ENCODE results near the gene ARL4C.

Gene ARL4C

DNA sequence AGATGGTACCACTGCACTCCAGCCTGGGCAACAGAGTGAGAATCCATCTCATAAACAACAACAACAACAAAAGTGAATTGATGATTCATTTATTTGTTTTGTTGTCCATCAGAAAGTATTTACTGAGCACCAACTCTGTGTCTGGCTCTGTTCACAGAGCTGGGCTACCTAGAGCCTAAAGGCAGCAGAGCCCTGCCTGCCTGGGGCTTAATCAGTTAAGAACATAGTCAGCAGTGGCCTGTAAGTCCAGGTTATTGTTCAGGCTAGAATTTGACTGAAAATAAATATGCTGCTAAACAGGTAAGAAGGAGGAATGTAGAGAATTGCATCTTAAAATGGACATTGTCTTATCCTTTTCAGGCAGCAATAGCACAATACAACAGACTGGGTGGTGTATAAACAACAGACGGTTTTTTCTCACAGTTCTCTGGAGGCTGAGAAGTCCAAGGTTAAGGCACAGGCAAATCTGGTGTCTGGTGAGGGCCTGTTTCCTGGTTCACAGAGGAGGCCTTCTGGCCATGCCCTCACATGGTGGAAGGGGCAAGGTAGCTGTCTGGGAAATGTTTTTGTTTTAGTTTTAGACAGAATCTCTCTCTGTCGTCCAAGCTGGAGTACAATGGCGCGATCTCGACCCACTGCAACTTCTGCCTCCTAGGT, 22.2 kb upstream of the ARL4C start:
- Histone ChIP-seq H3K4me2 (ENCODE audit: low read length) (no peak overlapping the region), H3K27me3 (ENCODE audit: insufficient read depth, low read length, poor library complexity) (no peaks in the 10 kb centered on the region), H3K18ac (ENCODE audit: low read length) (no peak overlapping the region), H3K56ac (ENCODE audit: low read length) (no peak overlapping the region), H3K4me3 (ENCODE audit: low read length) (no peak overlapping the region), H2BK5ac (ENCODE audit: low read length) (no peak overlapping the region), H3K23ac (ENCODE audit: low read length) (no peak overlapping the region), H2BK15ac (replicated peaks; ENCODE audit: low read depth) (no peak overlapping the region), H3K9ac (ENCODE audit: low read length) (no peak overlapping the region), H3K4ac (ENCODE audit: low read depth, low read length) (no peak overlapping the region), H3K27ac (ENCODE audit: low read depth, low read length) (no peak overlapping the region), H4K8ac (ENCODE audit: low read depth, low read length) (no peak overlapping the region), H3K4me1 (ENCODE audit: control insufficient read depth, low read depth, low read length) (no peaks in the 10 kb centered on the region), H3K79me1 (ENCODE audit: low read length) (no peaks in the 10 kb centered on the region), H2BK120ac (ENCODE audit: low read depth, low read length) (no peak overlapping the region), H3K79me2 (ENCODE audit: control insufficient read depth, insufficient read depth, low read length) (no peaks in the 10 kb centered on the region), H2AK5ac (ENCODE audit: low read length) (no peak overlapping the region), H4K5ac (ENCODE audit: low read length) (no peak overlapping the region), H3K36me3 (ENCODE audit: control insufficient read depth, insufficient read depth, low read length) (no peaks in the 10 kb centered on the region)
- DNase-seq = no peak
- WGBS (ENCODE audit: extremely low coverage, insufficient coverage, low lambda C conversion rate) = no CpG with 5 or more reads among the region's 5 CpGs

DNA sequence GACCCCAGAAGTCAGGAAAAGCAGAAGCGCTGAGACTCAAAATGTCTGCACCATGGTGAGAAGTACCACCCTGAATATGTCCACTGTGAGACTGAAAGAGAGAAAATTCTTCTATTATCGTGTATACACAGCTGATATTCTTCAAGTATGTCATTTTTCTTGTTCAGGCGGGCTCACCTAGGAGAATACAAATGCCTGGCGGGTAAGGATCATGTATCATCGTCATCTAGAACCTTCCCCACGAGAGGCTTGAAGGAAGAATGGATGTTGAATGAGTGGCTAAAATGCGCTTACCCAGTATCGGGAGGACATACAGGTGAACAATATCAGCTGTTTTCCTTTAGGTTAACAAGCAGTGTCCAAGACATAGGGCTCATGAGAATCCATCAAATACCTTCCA, 21.1 kb upstream of the ARL4C start:
- Histone ChIP-seq H4K5ac (ENCODE audit: low read length) (no peak overlapping the region), H3K9ac (ENCODE audit: low read length) (no peak overlapping the region), H3K4me2 (ENCODE audit: low read length) (no peak overlapping the region), H2BK15ac (replicated peaks; ENCODE audit: low read depth) (no peak overlapping the region), H2BK120ac (ENCODE audit: low read depth, low read length) (no peak overlapping the region), H3K18ac (ENCODE audit: low read length) (no peak overlapping the region), H3K27me3 (ENCODE audit: insufficient read depth, low read length, poor library complexity) (no peaks in the 10 kb centered on the region), H3K23ac (ENCODE audit: low read length) (no peak overlapping the region), H3K4me1 (ENCODE audit: control insufficient read depth, low read depth, low read length) (no peaks in the 10 kb centered on the region), H2BK5ac (ENCODE audit: low read length) (no peak overlapping the region), H3K79me1 (ENCODE audit: low read length) (no peaks in the 10 kb centered on the region), H4K8ac (ENCODE audit: low read depth, low read length) (no peak overlapping the region), H3K79me2 (ENCODE audit: control insufficient read depth, insufficient read depth, low read length) (no peaks in the 10 kb centered on the region), H3K36me3 (ENCODE audit: control insufficient read depth, insufficient read depth, low read length) (no peaks in the 10 kb centered on the region), H2AK5ac (ENCODE audit: low read length) (no peak overlapping the region), H3K4ac (ENCODE audit: low read depth, low read length) (no peak overlapping the region), H3K27ac (ENCODE audit: low read depth, low read length) (no peak overlapping the region), H3K56ac (ENCODE audit: low read length) (no peak overlapping the region), H3K4me3 (ENCODE audit: low read length) (no peak overlapping the region)
- DNase-seq = no peak
- no CpG with 5 or more reads among the region's 8 CpGs for WGBS (ENCODE audit: extremely low coverage, insufficient coverage, low lambda C conversion rate)

DNA sequence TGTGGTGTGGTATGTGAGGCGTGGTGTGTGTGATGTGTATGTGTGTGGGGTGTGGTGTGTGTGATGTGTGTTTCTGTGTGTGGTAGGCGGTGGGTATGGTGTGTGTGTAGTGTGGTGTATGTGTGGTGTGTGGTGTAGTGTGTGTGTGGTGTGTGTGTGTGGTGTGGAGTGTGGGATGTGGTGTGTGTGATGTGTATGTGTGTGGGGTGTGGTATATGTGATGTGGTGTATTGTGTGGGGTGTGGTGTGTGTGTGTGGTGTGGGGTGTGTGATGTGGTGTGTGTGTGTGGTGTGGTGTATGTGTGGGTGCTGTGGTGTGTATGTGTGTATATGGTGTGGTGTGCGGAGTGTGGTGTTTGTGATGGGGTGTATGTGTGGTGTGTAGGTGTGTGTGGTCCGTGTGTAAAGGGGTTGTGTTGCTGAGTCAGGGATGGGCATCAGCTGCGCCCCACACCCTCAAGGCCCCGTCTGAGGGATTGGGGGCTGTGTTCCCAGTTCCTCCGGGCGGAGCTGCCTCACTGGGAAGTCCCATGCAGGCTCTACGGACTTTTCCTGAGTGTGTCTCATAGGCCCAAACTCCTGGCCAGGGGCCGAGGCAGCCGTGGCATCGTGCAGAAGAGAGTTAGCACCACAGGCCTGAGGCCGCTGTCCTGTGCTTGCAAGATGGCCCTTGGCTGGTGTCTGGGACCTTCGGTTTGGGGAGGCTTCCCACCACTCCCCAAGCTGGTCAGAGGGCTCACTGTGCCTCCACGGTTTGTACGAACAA, 18.2 kb upstream of the ARL4C start:
- no peaks in the 10 kb centered on the region for H3K4me1 ChIP-seq (ENCODE audit: control insufficient read depth, low read depth, low read length)
- no peaks in the 10 kb centered on the region for H3K79me1 ChIP-seq (ENCODE audit: low read length)
- H3K27ac ChIP-seq (ENCODE audit: low read depth, low read length) = no peak overlapping the region
- H2AK5ac ChIP-seq (ENCODE audit: low read length) = no peak overlapping the region
- no peak overlapping the region for H4K8ac ChIP-seq (ENCODE audit: low read depth, low read length)
- no peaks in the 10 kb centered on the region for H3K79me2 ChIP-seq (ENCODE audit: control insufficient read depth, insufficient read depth, low read length)
- no peak overlapping the region for H3K4me2 ChIP-seq (ENCODE audit: low read length)
- H3K4me3 ChIP-seq (ENCODE audit: low read length) = no peak overlapping the region
- H2BK120ac ChIP-seq (ENCODE audit: low read depth, low read length) = no peak overlapping the region
- DNase-seq = peak; percentile 19
- 100% methylated on average over 3 of the region's 16 CpGs for WGBS (ENCODE audit: extremely low coverage, insufficient coverage, low lambda C conversion rate)
- no peak overlapping the region for H2BK5ac ChIP-seq (ENCODE audit: low read length)
- no peak overlapping the region for H3K18ac ChIP-seq (ENCODE audit: low read length)
- H2BK15ac ChIP-seq (replicated peaks; ENCODE audit: low read depth) = no peak overlapping the region
- no peak overlapping the region for H3K23ac ChIP-seq (ENCODE audit: low read length)
- no peak overlapping the region for H3K4ac ChIP-seq (ENCODE audit: low read depth, low read length)
- H3K36me3 ChIP-seq (ENCODE audit: control insufficient read depth, insufficient read depth, low read length) = no peaks in the 10 kb centered on the region
- H3K27me3 ChIP-seq (ENCODE audit: insufficient read depth, low read length, poor library complexity) = no peaks in the 10 kb centered on the region
- H4K5ac ChIP-seq (ENCODE audit: low read length) = no peak overlapping the region
- no peak overlapping the region for H3K56ac ChIP-seq (ENCODE audit: low read length)
- no peak overlapping the region for H3K9ac ChIP-seq (ENCODE audit: low read length)

GRCh38 chr2:234514099-234514498, 17.2 kb upstream of the ARL4C start:
- Histone ChIP-seq H3K27me3 (ENCODE audit: insufficient read depth, low read length, poor library complexity) (no peaks in the 10 kb centered on the region), H3K56ac (ENCODE audit: low read length) (no peak overlapping the region), H3K79me2 (ENCODE audit: control insufficient read depth, insufficient read depth, low read length) (no peaks in the 10 kb centered on the region), H3K23ac (ENCODE audit: low read length) (no peak overlapping the region), H3K36me3 (ENCODE audit: control insufficient read depth, insufficient read depth, low read length) (no peaks in the 10 kb centered on the region), H2AK5ac (ENCODE audit: low read length) (no peak overlapping the region), H3K4me2 (ENCODE audit: low read length) (no peak overlapping the region), H2BK120ac (ENCODE audit: low read depth, low read length) (no peak overlapping the region), H4K5ac (ENCODE audit: low read length) (no peak overlapping the region), H2BK5ac (ENCODE audit: low read length) (no peak overlapping the region), H4K8ac (ENCODE audit: low read depth, low read length) (no peak overlapping the region), H3K4me3 (ENCODE audit: low read length) (no peak overlapping the region), H3K18ac (ENCODE audit: low read length) (no peak overlapping the region), H3K4ac (ENCODE audit: low read depth, low read length) (no peak overlapping the region), H2BK15ac (replicated peaks; ENCODE audit: low read depth) (no peak overlapping the region), H3K79me1 (ENCODE audit: low read length) (no peaks in the 10 kb centered on the region), H3K9ac (ENCODE audit: low read length) (no peak overlapping the region), H3K27ac (ENCODE audit: low read depth, low read length) (no peak overlapping the region), H3K4me1 (ENCODE audit: control insufficient read depth, low read depth, low read length) (no peaks in the 10 kb centered on the region)
- no peak for DNase-seq
- 100% methylated on average over 1 of the region's 1 CpG for WGBS (ENCODE audit: extremely low coverage, insufficient coverage, low lambda C conversion rate)

DNA sequence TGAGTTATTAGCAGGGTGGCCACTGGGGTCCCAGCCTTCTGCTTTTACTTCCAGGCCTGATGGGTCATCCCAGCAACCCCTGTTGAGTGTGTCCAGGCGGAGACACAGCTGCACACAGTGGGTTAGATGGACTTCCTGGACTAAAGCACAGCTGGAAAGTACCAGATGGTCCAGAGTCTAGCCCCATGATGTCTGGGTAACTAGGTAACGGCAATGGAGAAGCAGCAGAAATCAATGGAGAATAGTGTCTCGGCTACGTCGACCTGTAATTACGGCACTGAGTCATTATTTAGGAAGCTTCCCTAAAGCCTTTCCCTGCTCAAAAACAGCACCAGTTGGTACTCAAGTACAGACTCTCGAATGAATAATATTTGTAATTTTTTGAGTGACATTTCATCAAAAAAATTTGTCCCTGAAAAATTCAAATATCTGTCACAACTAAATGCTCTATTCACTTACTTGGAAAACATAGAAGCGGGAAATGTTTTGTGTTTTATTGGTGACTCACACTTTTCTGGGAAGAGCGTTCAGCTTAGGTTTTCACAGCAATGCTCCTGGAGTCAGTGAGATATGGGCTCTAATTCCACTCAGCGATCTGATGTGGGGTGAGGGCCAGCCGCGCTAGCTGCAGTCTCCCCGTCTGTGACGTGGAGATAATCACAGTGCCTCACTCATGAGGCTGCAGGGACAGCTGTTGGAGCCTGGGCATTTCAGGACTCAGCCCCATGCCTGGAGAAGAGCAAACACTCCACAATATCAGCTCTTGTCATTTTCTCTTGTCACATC, 16.2 kb upstream of the ARL4C start:
- Histone ChIP-seq H3K36me3 (ENCODE audit: control insufficient read depth, insufficient read depth, low read length) (no peaks in the 10 kb centered on the region), H3K23ac (ENCODE audit: low read length) (no peak overlapping the region), H3K4ac (ENCODE audit: low read depth, low read length) (no peak overlapping the region), H3K79me1 (ENCODE audit: low read length) (no peaks in the 10 kb centered on the region), H2BK5ac (ENCODE audit: low read length) (no peak overlapping the region), H2BK15ac (replicated peaks; ENCODE audit: low read depth) (no peak overlapping the region), H4K8ac (ENCODE audit: low read depth, low read length) (no peak overlapping the region), H3K4me3 (ENCODE audit: low read length) (no peak overlapping the region), H3K27ac (ENCODE audit: low read depth, low read length) (no peak overlapping the region), H3K56ac (ENCODE audit: low read length) (no peak overlapping the region), H3K27me3 (ENCODE audit: insufficient read depth, low read length, poor library complexity) (no peaks in the 10 kb centered on the region), H3K4me1 (ENCODE audit: control insufficient read depth, low read depth, low read length) (no peaks in the 10 kb centered on the region), H3K79me2 (ENCODE audit: control insufficient read depth, insufficient read depth, low read length) (no peaks in the 10 kb centered on the region), H3K4me2 (ENCODE audit: low read length) (no peak overlapping the region), H3K9ac (ENCODE audit: low read length) (no peak overlapping the region), H3K18ac (ENCODE audit: low read length) (no peak overlapping the region), H2AK5ac (ENCODE audit: low read length) (no peak overlapping the region), H2BK120ac (ENCODE audit: low read depth, low read length) (no peak overlapping the region), H4K5ac (ENCODE audit: low read length) (no peak overlapping the region)
- no CpG with 5 or more reads among the region's 14 CpGs for WGBS (ENCODE audit: extremely low coverage, insufficient coverage, low lambda C conversion rate)
- no peak for DNase-seq

Measured in mesendoderm (in vitro differentiated cells).